NT2/D1 (cell line): ENCODE data around the gene SRGAP3.

ENCODE experiments used
- SUZ12 ChIP-seq: IDR thresholded peaks from 2 replicates; pipeline ENCODE4 v1.6.1; 2011; ENCODE audit not compliant: insufficient read length, insufficient read depth; ENCODE audit errors: extremely low read depth
- YY1 ChIP-seq: IDR thresholded peaks from 2 replicates; pipeline ENCODE4 v1.6.1; 2011; ENCODE audit not compliant: insufficient read length, insufficient read depth
- ZNF274 ChIP-seq: IDR thresholded peaks from 2 replicates; pipeline ENCODE4 v1.6.1; 2011; ENCODE audit warnings: mild to moderate bottlenecking, low read depth, low read length

DNA sequence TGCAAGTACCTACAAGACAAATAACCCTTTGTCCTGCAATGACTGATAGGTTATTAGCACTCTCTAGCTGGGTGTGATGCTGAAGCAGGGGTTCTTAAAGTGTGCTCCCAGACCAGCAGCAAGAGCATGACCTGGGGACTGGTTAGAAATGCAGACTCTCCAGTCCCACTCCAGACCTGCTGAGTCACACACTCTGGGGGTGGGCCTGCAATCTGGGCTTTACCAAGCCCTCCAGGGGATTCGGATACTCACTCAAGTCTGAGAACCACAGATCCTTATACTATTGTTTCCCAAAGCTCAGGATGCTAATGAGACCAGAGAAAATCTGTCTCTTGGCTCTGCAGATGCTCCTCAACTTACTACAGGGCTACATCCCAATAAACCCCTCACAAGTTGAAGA is 144.0 kb downstream of the SRGAP3 start:
- TF ChIP-seq ZNF274 (no peak), YY1 (no peak), SUZ12 (no peak)
